HG03520 (cell line): ENCODE data around the gene HHLA2.

Source experiments
- ATAC-seq: cut with Tn5 transposase; IDR thresholded peaks from one replicate; pipeline ENCODE4 v1.9.1; 2021; ENCODE audit warnings: mild to moderate bottlenecking, moderate library complexity; ENCODE audit not compliant: unreplicated experiment

HHLA2 gene

DNA sequence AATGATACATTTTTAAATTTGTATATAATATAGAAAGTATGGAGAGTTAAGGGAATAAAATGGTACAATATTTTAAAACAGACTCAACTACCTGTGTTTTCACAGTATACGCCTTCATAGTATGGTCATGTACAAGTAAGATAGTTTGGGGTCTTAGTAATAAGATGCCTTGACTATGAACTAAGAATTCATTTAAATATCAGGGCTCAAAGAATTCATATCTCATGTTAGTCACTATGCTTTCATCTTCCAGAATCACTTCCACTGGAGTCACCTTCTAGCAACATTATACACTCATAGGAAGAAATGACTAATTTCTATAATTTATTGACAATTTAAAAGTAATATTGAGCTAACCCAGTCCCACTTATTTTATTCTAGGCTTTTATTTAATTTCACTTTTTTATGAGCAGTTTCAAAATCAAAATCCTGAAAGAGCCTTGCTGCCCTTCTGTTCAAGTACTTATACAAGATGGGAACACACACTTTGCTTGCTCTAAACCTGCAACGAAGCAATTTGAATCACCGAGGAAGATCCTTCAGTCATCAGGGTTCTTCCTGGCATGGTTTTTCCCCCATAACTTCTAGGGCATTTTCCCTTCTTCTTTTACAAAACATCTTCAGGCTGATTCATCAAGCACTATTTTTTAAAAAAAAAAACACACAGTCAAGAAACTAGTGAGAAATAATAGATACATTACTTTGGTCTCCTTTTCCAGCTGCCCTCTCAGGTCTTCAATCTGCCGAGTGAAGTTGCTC, 119.9 kb downstream of the HHLA2 start:
- ATAC-seq = no peak

- ATAC-seq = no peak
Measured at GRCh38 chr3:108420926-108421325, 124.6 kb downstream of the HHLA2 start.
